ENCODE results near the gene AK1.
"Not testable (repeated sequence)": the region's sequence is repeated elsewhere in the genome, so short reads cannot be mapped to it uniquely, and the experiment has no call there.

Gene AK1

DNA sequence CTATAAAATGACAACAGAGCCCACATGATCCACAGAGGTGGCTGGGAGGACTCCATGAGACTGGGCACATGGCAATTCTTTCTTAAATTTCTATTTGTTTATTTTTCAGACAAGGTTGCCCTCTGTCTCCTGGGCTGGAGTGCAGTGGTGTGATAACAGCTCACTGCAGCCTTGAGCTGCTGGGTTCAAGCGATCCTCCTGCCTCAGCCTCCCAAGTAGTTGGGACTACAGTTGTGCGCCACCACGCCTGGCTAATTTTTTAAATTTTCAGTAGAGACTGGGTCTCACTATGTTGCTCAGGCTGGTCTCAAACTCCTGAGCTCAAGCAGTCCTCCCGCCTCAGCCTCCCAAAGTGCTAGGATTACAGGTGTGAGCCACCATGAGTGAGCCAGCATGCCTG is 31.9 kb downstream of the AK1 start:
- DNase-seq: not testable (repeated sequence)

DNA sequence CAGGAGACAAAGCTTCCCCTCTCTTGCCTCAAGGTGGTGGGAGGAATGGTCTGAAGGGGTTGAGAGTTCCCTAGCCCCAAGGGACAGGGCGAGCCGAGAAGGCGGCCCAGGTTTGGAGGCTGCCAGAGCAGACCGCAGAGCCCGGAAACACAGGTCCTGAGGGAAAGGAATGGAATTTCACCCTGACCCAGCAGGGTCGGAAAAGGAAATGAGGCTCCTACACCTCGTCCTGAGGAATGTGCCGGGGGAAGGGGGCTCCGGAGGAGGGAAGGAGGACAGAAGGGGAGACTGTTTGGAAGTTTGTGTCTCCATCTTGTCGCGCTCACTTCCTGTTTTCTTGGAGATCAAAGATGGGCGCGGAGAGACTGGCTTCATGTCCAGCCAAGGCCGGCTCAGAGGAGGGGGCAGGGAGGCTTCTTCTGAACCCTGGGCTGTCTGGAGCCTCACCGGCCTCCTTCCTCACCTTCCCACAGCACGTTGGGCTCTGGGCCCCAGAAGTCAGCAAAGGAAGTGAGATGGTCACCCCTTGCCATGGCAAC is 32.6 kb downstream of the AK1 start:
- DNase-seq: no peak

DNA sequence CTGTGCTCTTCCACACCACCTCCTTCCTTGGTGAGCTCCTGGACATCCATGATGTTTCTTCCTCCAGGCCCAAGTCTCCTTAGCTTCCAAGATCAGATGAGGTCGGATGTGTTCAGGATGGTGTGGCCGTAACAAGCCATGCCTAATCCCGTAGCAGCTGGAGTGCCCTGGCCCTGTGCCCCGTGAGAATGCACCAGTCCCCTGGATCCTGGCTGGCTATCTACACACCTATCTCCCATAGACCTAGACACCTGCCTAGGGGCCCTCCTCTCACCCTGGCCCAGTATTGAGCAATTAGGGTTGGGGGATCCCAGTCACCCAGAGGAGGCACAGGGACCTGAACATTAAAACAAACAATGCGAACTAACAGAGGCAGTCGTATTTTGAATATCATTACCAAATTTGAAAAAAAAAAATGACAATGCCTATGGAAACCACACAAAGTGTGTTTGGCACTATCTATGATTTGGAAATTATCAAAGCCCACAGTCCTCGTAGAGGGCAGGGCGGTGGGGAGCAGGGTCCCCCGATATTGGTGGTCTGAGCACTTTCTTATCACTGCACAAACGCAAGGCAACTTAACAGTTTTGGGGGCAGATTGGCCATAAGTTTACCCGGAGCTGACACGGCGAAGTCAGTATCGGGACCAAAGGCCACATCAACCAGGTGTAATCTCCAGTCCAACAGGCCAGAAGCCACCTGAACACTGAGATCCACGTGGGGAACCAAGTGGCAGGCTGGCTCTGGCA is 36.2 kb downstream of the AK1 start:
- no peak for DNase-seq

DNA sequence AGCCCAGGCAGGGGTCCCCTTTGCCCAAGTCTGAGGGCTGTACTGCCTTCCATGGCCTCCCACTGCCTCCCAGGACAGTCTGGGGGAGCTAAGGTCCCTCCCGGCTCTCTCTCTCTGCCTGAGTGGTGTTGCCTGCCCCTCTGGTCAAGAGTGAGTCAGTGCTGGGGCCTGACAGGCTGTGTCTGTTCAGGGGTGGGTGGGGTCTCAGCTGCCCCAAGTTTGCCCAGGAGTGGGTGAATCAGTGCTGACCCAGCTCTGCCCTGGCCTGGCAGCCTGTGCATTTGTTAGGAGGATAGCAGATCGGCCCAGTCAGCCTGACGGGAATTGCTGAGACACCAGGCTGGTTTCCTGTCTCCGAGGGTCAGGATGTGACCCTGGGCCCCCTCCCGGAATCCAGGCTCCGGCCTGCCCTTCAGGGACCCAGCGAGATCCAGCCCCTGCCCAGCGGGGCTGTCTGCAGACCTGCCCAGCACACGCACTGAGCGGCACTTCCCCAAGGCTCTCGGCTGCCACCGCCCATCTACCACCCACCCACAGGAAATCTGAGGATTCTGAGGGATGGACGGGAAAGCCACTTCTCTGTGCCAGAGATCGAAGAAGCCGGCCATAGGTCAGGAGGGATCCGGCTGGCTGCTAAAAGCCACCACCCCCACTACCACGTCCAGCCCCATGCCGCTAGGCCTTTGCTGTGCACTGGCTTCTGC is 38.9 kb downstream of the AK1 start:
- DNase-seq: no peak

DNA sequence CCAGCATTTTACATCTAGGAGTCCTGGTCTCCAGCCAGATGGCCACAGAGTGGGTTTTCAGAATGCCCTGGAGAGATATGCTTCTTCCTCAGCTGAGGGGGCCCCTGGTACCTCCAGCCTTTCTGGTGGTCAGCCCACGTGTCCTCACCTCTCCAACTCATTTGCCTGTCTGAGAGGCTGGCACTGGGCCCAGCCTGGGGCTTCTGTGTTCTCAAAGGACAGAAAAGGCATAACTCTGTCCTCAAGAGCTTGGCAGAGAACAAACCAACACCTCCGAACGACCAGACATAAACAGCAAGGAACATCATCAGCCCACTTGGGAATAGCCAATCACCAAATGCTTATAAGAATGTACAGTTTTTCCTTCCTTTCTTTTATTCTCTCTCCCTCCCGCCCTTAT is 40.1 kb downstream of the AK1 start:
- DNase-seq: peak; percentile 19

DNA sequence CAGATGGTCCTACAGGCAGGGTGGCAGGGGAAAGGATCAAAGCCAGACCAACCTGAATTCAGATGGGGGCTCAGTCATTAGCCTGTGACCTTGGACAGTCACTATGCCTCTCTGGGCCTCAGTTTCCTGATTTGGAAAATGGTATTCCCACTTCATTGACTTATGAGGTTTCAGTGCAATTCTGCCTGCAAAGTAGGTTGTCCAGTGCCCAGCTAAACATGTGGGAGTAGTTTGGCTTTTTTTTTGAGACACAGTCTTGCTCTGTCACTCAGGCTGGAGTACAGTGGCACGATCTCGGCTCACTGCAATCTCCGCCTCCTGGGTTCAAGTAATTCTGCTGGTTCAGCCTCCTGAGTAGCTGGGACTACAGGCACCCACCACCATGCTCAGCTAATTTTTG is 40.9 kb downstream of the AK1 start:
- DNase-seq: not testable (repeated sequence)

DNA sequence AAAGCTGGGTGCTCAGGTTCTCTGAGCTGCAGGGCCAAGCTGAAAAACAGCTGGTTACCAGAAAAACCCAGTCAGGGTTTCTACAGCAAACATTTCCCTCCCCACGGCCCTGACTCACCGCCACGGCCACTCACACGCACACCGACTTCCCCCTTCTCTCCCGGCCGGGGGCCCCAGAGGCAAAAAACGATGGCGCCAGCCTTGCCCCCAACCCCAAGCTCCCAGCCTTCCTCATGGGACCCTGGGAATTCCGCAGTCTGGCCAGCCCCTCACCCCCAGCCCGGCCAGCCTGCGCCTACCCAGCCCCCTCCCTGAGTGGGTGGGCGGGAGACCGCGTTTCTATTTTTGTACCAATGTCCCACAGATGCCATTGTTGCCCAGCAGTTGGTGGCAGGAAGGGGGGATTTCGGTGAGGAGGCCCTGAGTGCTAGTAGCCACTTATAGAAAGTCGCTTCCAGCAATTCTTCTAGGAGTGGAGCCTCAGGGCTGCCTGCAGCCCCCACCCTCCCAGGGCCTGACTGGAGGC is 41.4 kb downstream of the AK1 start:
- no peak for DNase-seq

DNA sequence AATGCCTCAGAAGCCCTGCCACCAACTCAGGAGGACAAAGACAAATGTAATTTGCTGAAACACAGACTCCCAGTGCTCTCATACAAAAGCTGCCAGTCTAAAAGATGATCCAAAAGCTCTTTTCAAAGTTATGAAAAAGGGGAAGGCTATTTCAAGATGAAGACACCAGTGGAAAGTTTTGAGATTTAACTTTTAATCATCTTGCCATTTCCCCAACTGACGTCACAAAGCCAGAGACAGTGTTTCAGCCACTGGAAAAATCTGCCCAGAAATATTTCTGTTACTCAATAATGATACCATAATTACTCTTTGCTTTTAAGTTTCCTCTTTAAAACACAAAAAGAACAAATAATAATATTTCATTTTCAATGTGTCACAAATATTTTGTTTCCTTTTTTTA is 43.9 kb downstream of the AK1 start:
- no peak for DNase-seq

DNA sequence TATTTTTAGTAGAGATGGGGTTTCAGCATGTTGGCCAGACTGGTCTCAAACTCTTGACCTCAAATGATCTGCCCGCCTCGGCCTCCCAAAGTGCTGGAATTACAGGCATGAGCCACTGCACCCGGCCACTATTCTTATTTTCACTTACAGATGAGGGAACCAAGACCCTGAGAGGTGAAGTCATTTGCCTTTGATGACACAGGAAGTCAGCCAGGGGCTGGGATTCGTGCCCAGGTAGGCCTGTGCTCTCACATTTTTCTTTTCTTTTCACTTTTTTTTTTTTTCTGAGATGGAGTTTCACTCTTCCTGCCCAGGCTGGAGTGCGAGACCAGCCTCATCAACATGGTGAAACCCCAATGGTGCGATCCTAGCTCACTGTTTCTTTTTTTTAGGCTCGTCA is 45.2 kb downstream of the AK1 start:
- no peak for DNase-seq

DNA sequence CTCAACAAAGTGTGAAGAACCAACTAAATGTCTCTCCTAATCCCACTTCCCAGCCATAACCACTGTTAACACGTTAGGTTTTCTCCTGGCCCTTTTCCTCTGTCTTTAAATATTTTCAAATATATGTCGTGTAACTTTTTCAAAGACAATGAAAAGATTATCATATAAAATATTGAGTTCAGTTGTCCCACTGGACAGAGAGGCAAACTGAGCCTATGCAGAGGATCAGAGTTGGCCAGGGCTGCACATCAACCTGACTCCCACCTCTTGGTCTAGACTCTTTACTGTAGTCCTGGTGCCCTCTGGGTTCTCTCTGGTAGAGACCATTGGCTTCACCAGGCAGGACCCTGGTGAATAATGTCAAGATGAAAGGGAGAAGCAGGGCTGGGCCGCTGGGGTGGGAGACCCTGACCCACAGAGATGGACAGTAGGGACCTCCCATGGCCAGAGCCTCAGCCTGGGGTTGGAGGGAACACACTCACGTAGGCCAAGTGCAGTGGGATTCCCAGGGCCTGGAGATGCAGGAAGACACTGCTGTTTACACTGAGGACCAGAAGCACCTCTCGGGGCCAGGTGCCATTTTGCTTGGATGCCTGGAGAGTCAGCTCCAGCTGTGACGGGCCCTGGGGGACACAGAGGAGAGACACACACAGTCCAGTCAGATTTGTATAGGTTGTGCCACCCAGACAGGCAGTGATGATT is 48.1 kb downstream of the AK1 start:
- no peak for DNase-seq

DNA sequence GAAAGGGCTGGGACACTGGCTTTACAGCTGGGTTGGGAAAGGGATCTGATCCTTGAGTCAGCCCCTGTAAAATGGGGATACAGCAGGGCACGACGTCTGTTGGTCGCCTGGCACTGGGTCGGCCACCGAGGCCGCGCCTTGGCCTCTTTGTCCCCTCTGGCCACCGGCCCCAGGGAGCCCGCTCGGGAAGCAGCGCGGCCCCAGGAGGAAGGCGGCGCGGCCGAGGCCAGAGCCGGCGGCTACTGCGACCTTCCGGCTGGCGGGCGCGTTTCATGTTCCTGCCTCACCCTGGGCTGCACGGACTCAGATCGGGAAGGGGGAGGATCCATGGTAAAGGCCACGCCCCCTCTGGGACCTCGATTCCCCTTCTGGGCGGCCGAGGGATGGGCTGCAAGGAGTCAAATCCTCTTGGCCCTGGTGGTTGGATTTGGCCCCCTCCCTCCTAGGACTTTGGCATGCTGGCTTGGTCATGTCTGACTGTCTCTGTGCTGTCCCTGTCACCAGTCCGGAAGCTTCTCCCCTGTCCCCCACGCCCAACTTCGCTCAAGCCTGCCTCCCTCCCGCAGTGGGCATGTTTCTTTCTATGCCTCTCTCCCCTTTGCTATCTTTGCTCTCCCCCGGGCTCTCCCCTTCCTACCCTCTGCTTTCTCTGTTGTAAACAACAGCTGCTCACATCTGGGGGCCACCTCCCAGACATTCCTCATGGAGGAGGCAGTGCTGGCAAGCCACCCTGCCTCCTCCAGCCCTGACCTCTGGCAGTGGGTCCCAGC is 49.0 kb downstream of the AK1 start:
- no peak for DNase-seq

DNA sequence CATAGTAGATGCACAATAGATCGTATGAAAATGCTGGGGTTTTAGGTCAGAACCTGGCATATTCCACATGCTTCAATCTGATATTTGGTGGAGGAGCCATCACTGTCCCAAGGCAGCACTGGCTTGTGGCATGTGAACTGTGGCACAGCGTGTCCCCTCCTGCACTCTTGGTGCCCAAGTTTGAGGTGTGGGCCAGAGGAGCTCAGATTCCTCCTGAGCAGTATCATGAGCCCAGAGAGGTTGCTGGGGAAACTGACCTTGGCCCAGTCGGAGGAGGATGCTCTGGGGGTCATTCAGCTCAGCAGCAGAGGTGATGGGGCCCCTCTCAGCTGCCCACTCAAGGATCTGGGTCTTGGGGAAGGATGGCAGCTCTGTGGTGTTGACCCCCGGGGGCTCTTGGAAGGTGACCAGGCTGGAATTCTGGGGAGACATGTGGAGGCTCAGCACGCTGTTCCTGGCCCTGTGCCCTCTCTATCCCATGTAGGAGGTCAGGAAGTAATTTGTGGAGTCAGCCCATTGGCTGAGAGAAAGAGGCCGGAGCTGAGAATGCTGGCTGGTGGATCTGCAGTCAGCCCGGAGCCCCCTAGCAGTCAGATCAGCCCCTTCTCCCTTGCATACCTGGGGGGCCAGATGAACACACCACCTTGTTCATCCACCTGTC is 51.1 kb downstream of the AK1 start:
- no peak for DNase-seq

DNA sequence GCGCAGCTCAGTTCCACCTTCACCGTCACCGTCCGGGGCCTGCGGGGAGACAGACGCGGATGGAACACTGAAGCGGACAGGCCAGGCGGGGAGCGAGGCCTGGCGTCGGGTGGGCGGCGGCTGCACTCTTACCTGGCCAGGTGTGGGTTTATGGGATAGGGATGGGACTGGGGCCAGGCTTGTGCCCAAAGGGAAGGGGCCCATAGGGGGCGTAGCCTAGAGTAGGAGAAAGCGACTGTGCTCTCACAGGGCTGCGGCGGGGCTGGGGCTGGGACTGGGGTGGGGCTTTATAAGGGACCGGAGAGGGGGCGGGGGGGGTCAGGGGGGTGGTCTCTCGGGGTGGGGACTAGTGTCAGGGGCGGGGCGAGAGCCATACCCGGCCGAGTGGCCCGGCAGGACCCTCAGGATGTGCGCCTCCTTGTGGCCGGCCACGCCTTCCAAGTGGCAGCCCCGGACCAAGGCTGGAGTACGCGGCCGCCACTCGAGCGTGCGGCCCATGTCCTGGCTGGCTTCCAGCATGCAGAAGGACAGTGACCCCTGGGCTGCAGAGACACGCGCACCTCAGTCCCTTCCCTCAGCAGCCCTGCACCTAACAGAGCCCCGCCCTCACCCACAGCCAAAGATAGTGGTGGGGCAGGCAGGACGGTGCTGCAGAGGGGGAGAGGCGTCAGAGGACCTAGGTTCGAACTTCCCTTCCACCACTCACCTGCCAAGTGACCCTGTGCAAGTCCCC is 52.0 kb downstream of the AK1 start:
- no peak for DNase-seq

DNA sequence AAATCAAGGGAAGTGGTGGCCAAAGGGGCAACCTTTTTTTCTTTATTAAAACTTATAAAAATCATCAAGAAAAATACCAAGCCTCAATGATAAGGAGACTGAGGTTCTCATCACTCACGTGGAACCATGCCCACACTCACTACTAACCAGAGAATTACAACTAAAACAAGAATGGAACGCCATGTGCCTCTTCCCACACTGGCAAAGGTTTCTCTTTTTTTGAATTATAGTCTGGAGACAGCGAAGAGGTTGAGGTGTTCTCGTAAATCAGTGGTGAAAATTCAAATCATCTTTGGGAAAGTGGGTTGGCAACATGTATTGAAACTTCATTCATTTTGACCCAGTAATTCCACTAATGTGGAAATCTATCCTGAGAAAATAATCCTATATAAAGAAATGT is 55.4 kb downstream of the AK1 start:
- DNase-seq: no peak

DNA sequence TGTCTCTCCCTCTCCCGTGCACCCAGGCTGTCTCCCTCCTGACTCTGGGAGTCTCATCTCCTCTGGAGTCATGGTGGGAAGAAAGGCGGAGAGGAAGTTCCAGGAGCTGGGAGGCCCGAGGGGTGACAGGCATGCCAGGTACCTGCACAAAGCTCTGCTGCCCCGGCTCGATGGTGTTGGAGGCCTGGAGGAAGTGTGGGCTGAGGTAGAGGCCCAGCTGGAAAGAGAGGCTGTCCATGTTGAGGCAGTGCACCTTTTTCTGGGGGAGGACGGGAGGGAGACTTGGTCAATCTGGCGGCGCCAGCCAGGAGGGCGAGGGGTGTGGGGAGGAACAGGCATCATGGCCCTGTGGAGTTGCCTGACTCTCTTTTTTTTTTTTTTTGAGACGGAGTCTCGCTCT is 58.9 kb downstream of the AK1 start:
- no peak for DNase-seq

DNA sequence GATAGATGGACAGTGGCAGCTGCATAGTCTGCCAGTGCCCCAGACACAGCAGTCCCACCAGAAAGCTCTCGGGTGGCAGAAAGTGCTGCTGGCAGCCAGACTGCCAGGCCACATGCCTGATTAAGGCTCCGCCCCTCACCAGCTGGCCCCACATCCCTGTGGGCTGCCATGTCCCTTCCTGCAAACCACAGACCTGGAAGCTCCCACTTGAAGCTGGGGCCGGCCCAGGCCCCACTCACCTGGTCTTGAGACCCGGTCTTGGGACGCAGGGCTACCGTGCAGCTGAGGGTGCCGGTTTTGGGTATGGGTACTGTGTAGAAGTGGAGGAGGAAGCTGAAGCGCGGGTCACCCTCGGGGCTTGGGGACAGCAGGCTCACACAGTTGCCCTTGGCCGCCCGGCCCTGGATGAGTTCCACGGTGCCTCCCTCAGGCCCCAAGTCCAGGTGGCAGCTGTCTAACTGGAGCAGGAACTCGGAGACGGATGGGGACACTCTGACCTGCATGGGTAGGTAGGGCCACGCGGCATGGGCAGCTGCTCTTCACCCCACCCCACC is 59.5 kb downstream of the AK1 start:
- no peak for DNase-seq

DNA sequence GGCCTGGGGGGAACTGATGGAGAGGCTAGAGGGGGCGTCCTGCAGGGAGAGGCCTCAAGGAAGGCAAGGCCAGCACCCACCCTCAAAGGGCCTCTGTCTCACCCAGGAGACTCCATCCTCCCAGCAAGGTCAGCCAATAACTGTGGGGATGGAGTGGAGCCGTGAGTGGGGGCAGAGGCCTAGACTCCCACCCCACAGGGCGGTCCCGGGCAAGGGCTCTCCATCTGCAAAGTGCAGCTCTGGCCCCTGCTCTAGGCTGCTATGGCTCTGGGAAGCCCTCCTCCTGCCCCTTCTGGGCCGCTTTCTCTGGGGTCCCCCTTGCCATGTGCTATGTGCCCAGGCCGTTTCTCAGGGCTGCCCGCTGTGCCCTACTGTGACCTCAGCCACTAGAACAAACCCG is 60.7 kb downstream of the AK1 start:
- no peak for DNase-seq

Measured in NCI-H1105 treated with DMSO at 0.1 percent for 48 hours (cell line).